GM23338 (cell line): ENCODE measurements around the gene PTPRN2. TPM values are rescaled to one million over a fixed set of nuclear protein-coding genes. Genes with fewer than 3 reads are reported as not detected.

Source experiments
- ATAC-seq: fragments of 200-7000 bp; cut with Tn5 transposase; 3 replicates; pipeline ENCODE4 v1.9.1; 2020
- DNase-seq: peaks from one replicate; pipeline ENCODE4 v3.0.0-alpha.2; 2015; ENCODE audit warnings: low spot score
- H2AFZ ChIP-seq: fragments of 200-600 bp; sonication (generic); 2 replicates; pipeline ENCODE4 v1.8.0; 2016; ENCODE audit warnings: antibody characterized with exemption, mild to moderate bottlenecking, moderate library complexity
- H3F3A ChIP-seq: fragments of 200-600 bp; sonication (generic); replicated peaks from 2 replicates; pipeline ENCODE4 v1.8.0; 2017; ENCODE audit warnings: antibody characterized with exemption, mixed run types, low read depth
- H3K27ac ChIP-seq: fragments of 200-600 bp; sonication (generic); 2 replicates; pipeline ENCODE4 v1.6.1; 2016; ENCODE audit warnings: low read depth
- H3K27me3 ChIP-seq: fragments of 200-600 bp; sonication (generic); 2 replicates; pipeline ENCODE4 v1.8.0; 2016; ENCODE audit warnings: mild to moderate bottlenecking, mixed run types, moderate library complexity; ENCODE audit not compliant: insufficient read depth
- H3K36me3 ChIP-seq: fragments of 200-600 bp; sonication (generic); 2 replicates; pipeline ENCODE4 v1.8.0; 2016; ENCODE audit warnings: mild to moderate bottlenecking; ENCODE audit not compliant: insufficient read depth
- H3K4me1 ChIP-seq: fragments of 200-600 bp; sonication (generic); 2 replicates; pipeline ENCODE4 v1.8.0; 2016; ENCODE audit warnings: mild to moderate bottlenecking, moderate library complexity; ENCODE audit not compliant: insufficient read depth
- H3K4me2 ChIP-seq: fragments of 200-600 bp; sonication (generic); 2 replicates; pipeline ENCODE4 v1.7.1; 2017; ENCODE audit warnings: mixed run types
- H3K4me3 ChIP-seq: fragments of 200-600 bp; sonication (generic); 2 replicates; pipeline ENCODE4 v1.6.1; 2016; ENCODE audit warnings: mixed run types
- H3K79me2 ChIP-seq: fragments of 200-600 bp; sonication (generic); replicated peaks from 2 replicates; pipeline ENCODE4 v1.8.0; 2017; ENCODE audit warnings: mild to moderate bottlenecking; ENCODE audit not compliant: insufficient read depth
- H3K9me2 ChIP-seq: fragments of 200-600 bp; sonication (generic); 2 replicates; pipeline ENCODE4 v1.8.0; 2017; ENCODE audit not compliant: insufficient read depth
- H4K20me1 ChIP-seq: fragments of 200-600 bp; sonication (generic); replicated peaks from 2 replicates; pipeline ENCODE4 v1.8.0; 2017; ENCODE audit warnings: mild to moderate bottlenecking; ENCODE audit not compliant: insufficient read depth
- H3K27ac Mint-ChIP-seq: 2 replicates; pipeline ENCODE4 v1.8.0; 2020; ENCODE audit warnings: inconsistent platforms, mild to moderate bottlenecking, moderate library complexity, mixed read lengths
- H3K27me3 Mint-ChIP-seq: 3 replicates; pipeline ENCODE4 v1.8.0; 2022; ENCODE audit warnings: low read depth, mild to moderate bottlenecking, moderate library complexity, mixed read lengths, inconsistent platforms; ENCODE audit not compliant: insufficient read depth, poor library complexity
- H3K36me3 Mint-ChIP-seq: 3 replicates; pipeline ENCODE4 v1.8.0; 2021; ENCODE audit warnings: low read depth, mild to moderate bottlenecking, inconsistent platforms, moderate library complexity, mixed read lengths
- H3K4me1 Mint-ChIP-seq: 3 replicates; pipeline ENCODE4 v1.8.0; 2020; ENCODE audit warnings: mild to moderate bottlenecking, inconsistent platforms, mixed read lengths
- H3K4me3 Mint-ChIP-seq: 3 replicates; pipeline ENCODE4 v1.8.0; 2021; ENCODE audit warnings: moderate library complexity, mild to moderate bottlenecking, inconsistent platforms, mixed read lengths
- H3K9me3 Mint-ChIP-seq: 3 replicates; pipeline ENCODE4 v1.8.0; 2020; ENCODE audit warnings: moderate library complexity, mild to moderate bottlenecking, inconsistent platforms, mixed read lengths
- CTCF ChIP-seq, 2 experiments: fragments of 200-600 bp in 1 of 2; sonication (generic) in 1 of 2; conservative IDR thresholded peaks; 2 replicates each; pipeline versions ENCODE4 v1.5.1 to v1.6.1; 2016 to 2017; ENCODE audit warnings: antibody characterized with exemption in 2 of 2, low read depth in 2 of 2, mild to moderate bottlenecking in 2 of 2, moderate library complexity in 1 of 2
- ETS1 ChIP-seq: IDR thresholded peaks from 2 replicates; pipeline ENCODE4 v1.6.1; 2016; ENCODE audit warnings: antibody characterized with exemption
- EZH2phosphoT487 ChIP-seq: fragments of 200-600 bp; sonication (generic); IDR thresholded peaks from one replicate; pipeline ENCODE4 v1.8.1; 2018; ENCODE audit warnings: antibody characterized with exemption; ENCODE audit not compliant: unreplicated experiment
- NANOG ChIP-seq: IDR thresholded peaks from 2 replicates; pipeline ENCODE4 v1.6.1; 2016; ENCODE audit warnings: antibody characterized with exemption, borderline replicate concordance
- POLR2AphosphoS5 ChIP-seq: IDR thresholded peaks from 2 replicates; pipeline ENCODE4 v1.6.1; 2016; ENCODE audit warnings: antibody characterized with exemption, low read depth
- REST ChIP-seq: IDR thresholded peaks from one replicate; pipeline ENCODE4 v1.6.1; 2018; ENCODE audit warnings: antibody characterized with exemption; ENCODE audit not compliant: unreplicated experiment
- ZNF114 ChIP-seq: fragments of 250-450 bp; sonication (Bioruptor Pico); IDR thresholded peaks from 2 replicates; pipeline ENCODE4 v1.5.0; 2020; ENCODE audit warnings: mild to moderate bottlenecking, moderate library complexity
- ZNF462 ChIP-seq: fragments of 250-450 bp; sonication (Bioruptor Pico); IDR thresholded peaks from 2 replicates; pipeline ENCODE4 v1.5.0; 2020; ENCODE audit warnings: mild to moderate bottlenecking, moderate library complexity
- polyA plus RNA-seq: library from polyadenylated mRNA; unstranded; fragments of >200 nt; fragmentation: Nextera tagmentation; extraction: Ambion mirVana; gene quantifications from 2 replicates; pipeline ENCODE4 v1.2.1, GENCODE V29; 2016
- total RNA-seq: library from RNA; depleted of rRNA; stranded (reverse); fragments of >200 nt; shearing (Covaris generic); gene quantifications from 2 replicates; pipeline ENCODE4 v1.2.3, GENCODE V29; 2014

Gene PTPRN2
- total and polyA plus RNA-seq, 2 experiments from 2014 or later: 0.87 to 4.0 TPM

- TF ChIP-seq CTCF (conservative IDR thresholded peaks at IDR 0.05; ENCODE audit: low read depth in 2 of 2) (no peak), POLR2AphosphoS5 (no peak), ZNF114 (CRISPR knock-in tag) (no peak), NANOG (no peak), EZH2phosphoT487 (no peak)
Measured at GRCh38 chr7:158050978-158051651, 536.5 kb downstream of the PTPRN2 start (continued).

- Histone ChIP-seq H3K36me3 (no peaks in the 10 kb centered on the region; the same call in 1 of the 2 replicates), H3K9me2 (no peaks in the 10 kb centered on the region), H3K27ac (no peak overlapping the region), H2AFZ (no peak overlapping the region), H3K4me1 (no peaks in the 10 kb centered on the region), H4K20me1 (no peaks in the 10 kb centered on the region), H3K4me3 (no peak overlapping the region), H3K27me3 (no peaks in the 10 kb centered on the region), H3K79me2 (no peaks in the 10 kb centered on the region), H3F3A (no peaks in the 10 kb centered on the region), H3K4me2 (no peak overlapping the region)
- Mint-ChIP-seq H3K36me3 (peaks cover 46% of the 10 kb centered on the region), H3K4me1 (no peaks in the 10 kb centered on the region), H3K4me3 (no peak overlapping the region), H3K9me3 (no peaks in the 10 kb centered on the region; the same call in none of the 3 replicates), H3K27me3 (peaks cover 10% of the 10 kb centered on the region), H3K27ac (no peak overlapping the region)
- DNase-seq: no peak
- ATAC-seq: no peak
- TF ChIP-seq REST (no peak), EZH2phosphoT487 (no peak), CTCF (conservative IDR thresholded peaks at IDR 0.05; ENCODE audit: low read depth in 2 of 2) (no peak), NANOG (no peak), ZNF462 (CRISPR knock-in tag) (no peak), ETS1 (no peak)
Measured at GRCh38 chr7:158050441-158050977, 537.1 kb downstream of the PTPRN2 start.
